ENCODE measurements around the gene RNF113B.

Gene RNF113B

DNA sequence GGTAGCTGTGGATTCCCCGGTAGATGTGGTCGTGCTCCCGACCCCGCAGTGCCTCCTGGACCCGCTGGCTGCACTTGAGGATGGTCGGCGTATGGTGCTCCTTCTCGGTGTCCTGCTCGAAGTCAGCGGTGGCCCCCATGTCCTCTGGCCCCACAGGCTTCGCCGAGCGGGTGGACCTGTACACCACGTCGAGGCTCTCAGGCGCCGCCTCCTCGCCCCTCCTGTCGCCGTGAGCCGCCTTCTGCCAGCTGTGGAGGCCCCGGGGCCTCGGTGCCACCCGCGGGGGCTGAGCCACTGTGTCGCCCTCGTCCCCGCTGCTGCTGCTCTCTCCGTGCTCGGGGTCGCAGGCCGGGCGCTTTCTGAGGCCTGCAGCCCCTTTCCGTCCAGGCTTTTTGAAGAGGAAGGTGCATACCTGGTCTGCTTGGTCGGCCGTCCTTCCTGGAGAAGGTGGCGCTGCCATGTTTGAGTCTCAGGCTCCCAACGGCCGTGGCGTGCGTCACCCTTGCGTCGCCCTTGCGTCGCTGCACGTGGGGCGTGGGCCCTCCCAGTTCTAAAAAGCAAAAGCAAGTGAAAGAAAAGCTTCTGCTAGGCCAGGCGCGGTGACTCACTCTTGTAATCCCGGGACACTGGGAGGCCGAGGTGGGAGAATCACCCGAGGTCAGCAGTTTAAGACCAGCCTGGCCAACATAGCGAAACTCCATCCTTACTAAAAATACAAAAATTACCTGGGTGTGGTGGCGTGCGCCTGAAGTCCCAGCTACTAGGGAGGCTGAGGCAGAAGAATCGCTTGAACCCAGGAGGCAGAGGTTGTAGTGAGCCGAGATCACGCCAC lies at the start of gene RNF113B:
Gene RNF113B, minus strand, starts transcription at position 493 of the 832 bp plus-strand sequence. Its CDS starts 33 bp downstream, at position 460.
- Mint-ChIP-seq H3K36me3 (ENCODE audit: insufficient read depth) (no peaks in the 10 kb centered on the region), H3K4me3 (no peak within 1 kb of the TSS)

DNA sequence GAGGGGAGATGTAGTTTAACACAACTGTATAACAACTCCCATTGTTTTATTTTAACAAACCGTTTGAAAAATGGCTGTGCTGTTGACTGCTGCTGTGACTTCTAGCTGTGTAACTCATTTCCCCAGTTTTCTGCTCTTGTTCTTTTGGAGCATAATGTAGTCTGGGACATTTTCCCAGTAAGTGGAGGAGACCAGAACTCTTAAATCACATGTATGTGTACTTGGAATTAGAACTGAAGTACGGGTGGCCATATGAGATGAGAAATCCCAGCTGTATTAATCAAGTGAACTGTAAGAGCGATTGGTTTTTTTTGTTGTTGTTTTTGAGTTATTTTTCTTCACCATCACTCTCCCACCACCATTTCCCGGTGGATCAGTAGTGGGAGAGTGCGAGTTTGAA lies 49.4 kb upstream of the RNF113B start:
- DNase-seq (ENCODE audit: low spot score in 2 of 2) (no peak), ATAC-seq (replicated peaks; ENCODE audit: extremely low read depth, poor library complexity, severe bottlenecking) (no peak)
- Mint-ChIP-seq H3K4me1 (no peaks in the 10 kb centered on the region), H3K9me3 (peaks cover 6% of the 10 kb centered on the region), H3K27ac (ENCODE audit: low read depth) (no peak overlapping the region), H3K36me3 (ENCODE audit: insufficient read depth) (no peaks in the 10 kb centered on the region), H3K27me3 (peaks cover 46% of the 10 kb centered on the region), H3K4me3 (no peak overlapping the region)

More for the DNA sequence above, at the start of gene RNF113B:
- Mint-ChIP-seq H3K27ac (ENCODE audit: low read depth) (no peak within 1 kb of the TSS), H3K4me1 (no peaks in the 10 kb centered on the region), H3K9me3 (no peaks in the 10 kb centered on the region), H3K27me3 (peaks cover 16% of the 10 kb centered on the region)
- no peak for DNase-seq (ENCODE audit: low spot score in 2 of 2)
- no peak for ATAC-seq (replicated peaks; ENCODE audit: extremely low read depth, poor library complexity, severe bottlenecking)

DNA sequence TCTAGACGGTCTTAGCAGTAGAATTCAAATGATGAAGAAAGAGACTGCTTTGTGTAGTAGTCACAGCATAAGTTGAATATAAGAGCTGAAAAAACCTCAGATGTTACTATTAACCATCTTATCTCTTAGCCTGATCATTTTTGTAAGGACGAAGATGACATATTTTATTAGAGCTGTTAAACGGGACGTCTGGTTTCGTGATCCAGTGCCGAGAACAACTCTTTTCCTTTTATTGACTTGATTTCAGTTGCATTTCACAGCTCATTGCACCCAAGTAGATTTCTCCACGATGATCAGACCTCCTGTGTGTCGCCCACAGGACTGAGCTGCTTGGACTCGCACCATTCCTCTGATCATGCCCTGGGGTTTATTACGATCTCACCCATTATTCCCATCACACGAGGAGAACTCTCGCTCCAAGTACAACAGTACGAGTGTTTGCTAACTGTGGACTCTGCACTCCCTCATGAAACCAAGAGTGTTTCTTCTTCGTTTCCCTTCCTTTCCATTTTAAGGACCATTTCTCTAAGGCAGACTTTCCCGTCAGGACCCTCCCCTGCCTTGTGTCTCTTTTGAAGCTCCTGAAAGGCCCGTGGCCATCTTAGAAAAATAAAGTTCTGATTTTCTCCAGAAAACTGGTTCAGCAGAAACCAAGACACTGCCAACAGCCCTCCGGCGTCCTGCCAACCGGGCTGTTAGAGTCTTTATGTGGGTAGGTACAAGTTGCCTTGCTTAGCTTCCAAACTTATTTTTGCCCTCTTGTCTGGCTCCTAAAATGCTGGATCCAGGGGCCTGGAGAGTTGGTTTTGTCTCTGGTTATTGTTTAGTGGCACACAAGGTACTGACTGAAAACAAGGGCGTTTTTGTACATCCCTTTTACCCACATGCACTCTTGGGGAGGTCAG lies 48.2 kb upstream of the RNF113B start:
- H3K27me3 Mint-ChIP-seq = peaks cover 39% of the 10 kb centered on the region
- ATAC-seq (replicated peaks; ENCODE audit: extremely low read depth, poor library complexity, severe bottlenecking) (no peak), DNase-seq (ENCODE audit: low spot score in 2 of 2) (no peak)
- no peaks in the 10 kb centered on the region for H3K36me3 Mint-ChIP-seq (ENCODE audit: insufficient read depth)
- H3K4me1 Mint-ChIP-seq = no peaks in the 10 kb centered on the region
- no peak overlapping the region for H3K27ac Mint-ChIP-seq (ENCODE audit: low read depth)
- no peaks in the 10 kb centered on the region for H3K9me3 Mint-ChIP-seq
- no peak overlapping the region for H3K4me3 Mint-ChIP-seq

DNA sequence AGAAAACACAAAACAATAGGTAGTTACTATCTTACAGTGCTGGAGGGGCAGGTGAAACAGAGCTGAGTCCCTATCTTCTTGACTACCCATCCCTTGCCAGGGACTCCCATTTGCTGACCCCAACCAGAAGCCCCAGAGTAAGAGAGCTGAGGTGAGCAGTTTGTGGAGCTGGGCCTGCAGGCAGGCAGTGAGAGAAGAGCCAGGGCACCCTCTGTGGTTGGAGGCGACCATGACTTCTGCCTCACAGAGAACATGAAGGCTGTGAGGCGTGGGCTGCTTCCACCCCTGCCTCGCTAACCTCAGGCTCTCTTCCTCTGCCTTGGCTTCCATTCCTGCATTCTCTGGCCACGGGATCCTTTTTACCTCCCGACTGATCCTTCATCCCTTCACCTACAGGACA lies 47.5 kb upstream of the RNF113B start:
- H3K4me3 Mint-ChIP-seq = no peak overlapping the region
- no peaks in the 10 kb centered on the region for H3K4me1 Mint-ChIP-seq
- H3K27me3 Mint-ChIP-seq = peaks cover 37% of the 10 kb centered on the region
- no peaks in the 10 kb centered on the region for H3K9me3 Mint-ChIP-seq
- DNase-seq (ENCODE audit: low spot score in 2 of 2) (no peak), ATAC-seq (replicated peaks; ENCODE audit: extremely low read depth, poor library complexity, severe bottlenecking) (no peak)
- H3K27ac Mint-ChIP-seq (ENCODE audit: low read depth) = no peak overlapping the region
- H3K36me3 Mint-ChIP-seq (ENCODE audit: insufficient read depth) = no peaks in the 10 kb centered on the region

DNA sequence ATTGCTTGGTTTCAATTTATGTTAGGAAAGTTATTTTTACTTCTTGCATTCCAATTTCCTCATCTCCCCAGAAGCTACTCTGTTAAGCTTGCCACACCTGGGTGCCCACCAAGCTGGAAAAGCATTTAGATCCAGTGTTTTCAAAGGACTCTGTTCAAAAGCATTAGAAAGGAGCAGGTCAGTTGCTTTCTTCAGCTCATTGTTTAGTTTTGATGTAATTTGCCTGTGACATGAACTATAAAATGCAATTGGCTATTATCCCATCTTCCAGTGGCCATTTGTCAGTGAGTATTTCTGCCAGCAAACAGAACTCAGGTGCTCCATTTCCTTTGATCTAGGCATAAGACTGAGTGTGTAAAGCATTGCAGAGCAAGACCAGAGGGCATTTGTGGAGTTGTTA lies 46.7 kb upstream of the RNF113B start:
- DNase-seq (ENCODE audit: low spot score in 2 of 2) = no peak
- H3K9me3 Mint-ChIP-seq = no peaks in the 10 kb centered on the region
- no peak overlapping the region for H3K27ac Mint-ChIP-seq (ENCODE audit: low read depth)
- H3K4me3 Mint-ChIP-seq = no peak overlapping the region
- H3K27me3 Mint-ChIP-seq = peaks cover 38% of the 10 kb centered on the region
- no peak for ATAC-seq (replicated peaks; ENCODE audit: extremely low read depth, poor library complexity, severe bottlenecking)
- no peaks in the 10 kb centered on the region for H3K4me1 Mint-ChIP-seq
- H3K36me3 Mint-ChIP-seq (ENCODE audit: insufficient read depth) = no peaks in the 10 kb centered on the region

DNA sequence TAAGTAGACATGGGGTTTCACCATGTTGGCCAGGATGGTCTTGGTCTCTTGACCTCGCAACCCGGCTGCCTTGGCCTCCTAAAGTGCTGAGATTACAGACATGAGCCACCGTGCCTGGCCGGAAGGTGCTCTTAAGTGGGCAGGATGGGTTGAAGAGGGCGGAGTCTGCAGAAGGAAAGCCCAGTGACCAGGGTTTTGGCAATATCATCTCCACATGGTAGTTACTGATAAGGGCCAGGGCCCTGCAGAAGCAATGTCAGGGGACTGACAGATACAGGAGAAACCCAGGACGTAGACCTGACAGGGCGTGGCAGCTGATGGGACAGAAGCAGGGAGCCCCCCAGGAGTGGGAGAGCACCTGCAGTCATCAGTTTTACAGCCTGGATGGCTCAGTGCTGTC lies 45.7 kb upstream of the RNF113B start:
- Mint-ChIP-seq H3K4me1 (no peaks in the 10 kb centered on the region), H3K27me3 (peaks cover 44% of the 10 kb centered on the region), H3K36me3 (ENCODE audit: insufficient read depth) (no peaks in the 10 kb centered on the region), H3K27ac (ENCODE audit: low read depth) (no peak overlapping the region), H3K9me3 (no peaks in the 10 kb centered on the region), H3K4me3 (no peak overlapping the region)
- DNase-seq (ENCODE audit: low spot score in 2 of 2) (no peak), ATAC-seq (replicated peaks; ENCODE audit: extremely low read depth, poor library complexity, severe bottlenecking) (no peak)

DNA sequence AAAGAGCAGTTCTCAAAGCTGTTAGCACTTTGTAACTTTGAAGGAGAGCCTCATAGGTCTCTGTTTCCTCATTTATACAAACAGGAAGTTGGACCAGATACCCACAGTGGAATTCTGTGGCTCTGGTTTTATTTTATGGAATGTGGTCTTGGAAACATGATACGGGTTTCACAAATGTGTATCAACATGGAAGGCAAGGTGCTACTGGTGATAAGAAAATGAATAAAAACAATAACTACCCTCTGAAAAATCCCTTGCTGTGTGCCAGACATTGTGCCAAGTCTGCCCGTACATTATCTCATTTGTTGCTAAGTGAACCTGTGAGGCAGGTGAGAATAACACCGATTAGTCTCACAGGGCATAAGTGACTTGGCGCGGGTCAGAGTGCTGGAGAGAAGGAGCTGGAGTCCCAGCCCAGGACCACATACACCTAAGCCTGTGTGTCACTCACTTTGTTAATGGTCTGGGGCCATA lies 45.0 kb upstream of the RNF113B start:
- H3K4me3 Mint-ChIP-seq = no peak overlapping the region
- H3K27me3 Mint-ChIP-seq = peaks cover 37% of the 10 kb centered on the region
- H3K4me1 Mint-ChIP-seq = no peaks in the 10 kb centered on the region
- no peaks in the 10 kb centered on the region for H3K9me3 Mint-ChIP-seq
- DNase-seq (ENCODE audit: low spot score in 2 of 2) (no peak), ATAC-seq (replicated peaks; ENCODE audit: extremely low read depth, poor library complexity, severe bottlenecking) (no peak)
- H3K36me3 Mint-ChIP-seq (ENCODE audit: insufficient read depth) = no peaks in the 10 kb centered on the region
- no peak overlapping the region for H3K27ac Mint-ChIP-seq (ENCODE audit: low read depth)

DNA sequence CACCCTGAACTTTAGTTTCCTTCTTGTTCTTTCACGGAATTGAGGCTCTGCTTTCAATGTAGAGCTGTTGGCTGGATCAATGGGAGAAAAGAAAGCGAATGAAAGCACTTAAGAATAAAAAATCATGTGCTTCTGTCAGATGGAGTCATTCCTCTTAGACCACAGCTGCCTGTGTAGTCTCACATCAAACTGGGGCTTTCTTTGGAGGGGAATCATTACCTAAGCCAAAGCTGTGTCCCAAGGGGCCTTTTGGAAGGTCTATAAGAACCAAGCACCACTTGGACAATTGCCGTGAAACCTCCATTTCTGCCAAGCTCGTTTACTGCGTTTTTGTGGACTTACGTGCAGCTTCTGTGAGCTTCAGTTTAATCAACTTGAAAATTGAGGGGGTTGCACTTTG lies 44.2 kb upstream of the RNF113B start:
- Mint-ChIP-seq H3K27ac (ENCODE audit: low read depth) (no peak overlapping the region), H3K9me3 (no peaks in the 10 kb centered on the region), H3K36me3 (ENCODE audit: insufficient read depth) (no peaks in the 10 kb centered on the region), H3K4me3 (no peak overlapping the region), H3K4me1 (no peaks in the 10 kb centered on the region), H3K27me3 (peaks cover 28% of the 10 kb centered on the region)
- DNase-seq (ENCODE audit: low spot score in 2 of 2) = no peak
- ATAC-seq (replicated peaks; ENCODE audit: extremely low read depth, poor library complexity, severe bottlenecking) = no peak

DNA sequence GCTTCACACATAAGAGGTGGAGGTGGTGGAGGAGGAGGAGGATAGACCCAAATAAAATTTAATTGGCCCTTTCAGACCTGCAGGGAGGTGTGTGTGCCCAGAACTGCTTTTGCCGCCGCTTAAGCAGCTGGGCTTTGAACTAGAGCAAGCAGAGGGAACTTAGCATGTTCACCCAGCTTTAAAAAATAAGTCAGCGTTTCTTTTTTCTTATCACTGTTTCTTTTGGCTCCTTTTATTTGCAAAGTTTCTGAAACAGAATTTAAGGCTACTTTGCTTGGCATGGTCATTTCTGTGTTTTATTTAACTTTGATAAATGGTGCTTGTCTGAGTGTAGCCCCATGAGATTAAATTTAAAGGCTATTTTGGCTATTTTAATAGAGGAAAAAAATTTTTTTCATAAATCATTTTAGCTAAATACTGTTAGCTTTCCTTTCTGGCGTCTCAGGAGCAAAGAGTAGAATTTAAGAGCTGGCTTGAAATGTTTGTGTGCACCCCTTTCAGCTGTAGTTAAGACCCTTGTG lies 43.3 kb upstream of the RNF113B start:
- H3K27ac Mint-ChIP-seq (ENCODE audit: low read depth) = no peak overlapping the region
- ATAC-seq (replicated peaks; ENCODE audit: extremely low read depth, poor library complexity, severe bottlenecking) = no peak

DNA sequence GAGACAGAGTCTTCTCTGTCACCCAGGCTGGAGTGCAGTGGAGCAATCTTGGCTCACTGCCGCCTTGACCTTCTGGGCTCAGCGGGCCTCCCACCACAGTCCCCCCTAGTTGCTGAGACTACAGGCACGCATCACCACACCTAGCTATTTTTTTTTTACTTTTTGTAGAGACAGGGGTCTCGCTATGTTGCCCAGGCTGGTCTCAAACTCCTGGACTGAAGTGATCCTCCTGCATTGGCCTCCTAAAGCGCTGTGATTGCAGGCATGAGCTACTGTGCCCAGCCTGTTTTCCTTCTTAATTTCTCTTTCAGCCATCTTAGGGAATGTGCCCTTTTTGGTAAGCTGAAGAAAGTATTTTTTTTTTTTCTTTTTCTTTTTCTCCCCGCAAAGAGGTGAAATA lies 42.6 kb upstream of the RNF113B start:
- Mint-ChIP-seq H3K9me3 (no peaks in the 10 kb centered on the region), H3K27ac (ENCODE audit: low read depth) (no peak overlapping the region), H3K4me3 (no peak overlapping the region), H3K4me1 (no peaks in the 10 kb centered on the region), H3K36me3 (ENCODE audit: insufficient read depth) (no peaks in the 10 kb centered on the region), H3K27me3 (peaks cover 12% of the 10 kb centered on the region)
- no peak for ATAC-seq (replicated peaks; ENCODE audit: extremely low read depth, poor library complexity, severe bottlenecking)
- DNase-seq (ENCODE audit: low spot score in 2 of 2) = no peak

More for the DNA sequence above, 43.3 kb upstream of the RNF113B start:
- Mint-ChIP-seq H3K4me1 (no peaks in the 10 kb centered on the region), H3K4me3 (no peak overlapping the region), H3K27me3 (peaks cover 19% of the 10 kb centered on the region), H3K9me3 (no peaks in the 10 kb centered on the region), H3K36me3 (ENCODE audit: insufficient read depth) (no peaks in the 10 kb centered on the region)
- DNase-seq (ENCODE audit: low spot score in 2 of 2) = no peak

DNA sequence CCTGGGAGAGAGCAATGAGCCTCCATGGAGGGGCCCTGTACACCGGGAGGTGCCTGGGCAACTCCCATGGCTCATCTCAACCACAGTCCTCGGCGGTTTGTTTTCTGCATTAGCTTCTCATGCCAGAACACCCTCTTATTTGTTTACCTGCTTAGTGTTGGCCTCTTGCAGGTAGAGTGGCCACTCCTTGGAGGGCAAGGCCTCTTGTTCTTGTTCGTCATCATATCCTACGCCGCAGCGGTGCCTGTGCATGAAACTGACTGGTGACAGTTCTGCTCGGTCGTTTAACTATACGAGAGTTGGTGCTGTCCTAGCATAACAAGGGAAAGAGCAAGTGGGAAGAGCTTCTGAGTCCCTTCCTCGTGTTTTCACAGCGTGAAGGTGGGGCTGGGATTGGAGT lies 40.5 kb upstream of the RNF113B start:
- H3K4me3 Mint-ChIP-seq = no peak overlapping the region
- H3K9me3 Mint-ChIP-seq = no peaks in the 10 kb centered on the region
- peaks cover 8% of the 10 kb centered on the region for H3K27me3 Mint-ChIP-seq
- no peak for DNase-seq (ENCODE audit: low spot score in 2 of 2)
- no peak overlapping the region for H3K27ac Mint-ChIP-seq (ENCODE audit: low read depth)
- H3K4me1 Mint-ChIP-seq = no peaks in the 10 kb centered on the region
- no peak for ATAC-seq (replicated peaks; ENCODE audit: extremely low read depth, poor library complexity, severe bottlenecking)
- H3K36me3 Mint-ChIP-seq (ENCODE audit: insufficient read depth) = no peaks in the 10 kb centered on the region

DNA sequence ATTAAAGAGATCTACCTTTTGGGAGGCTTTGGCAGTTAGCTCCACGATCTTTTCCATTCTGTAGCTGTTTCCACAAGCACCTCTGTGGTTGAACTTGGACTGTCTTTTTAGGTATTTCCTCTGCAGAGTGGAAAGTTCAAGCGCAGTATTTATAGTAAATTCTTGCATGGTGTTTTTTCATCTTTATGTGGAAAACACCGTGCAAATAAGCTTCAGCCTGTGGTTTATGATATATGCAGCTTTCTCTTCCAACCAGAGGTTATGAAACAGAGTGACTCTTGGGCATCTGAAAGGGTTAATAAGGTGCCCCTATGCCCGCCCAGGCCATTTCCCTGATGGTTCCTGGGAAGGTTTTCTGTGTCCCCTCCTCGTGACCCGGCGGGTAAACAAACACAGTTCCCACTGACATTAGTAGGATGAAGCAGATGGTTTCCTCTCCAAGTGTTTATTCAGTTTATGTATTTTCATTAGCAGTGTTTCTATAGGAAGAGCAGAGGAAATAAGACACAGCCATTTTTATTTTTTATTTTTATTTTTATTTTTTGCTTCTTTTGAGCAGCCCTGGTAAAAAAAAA lies 39.7 kb upstream of the RNF113B start:
- ATAC-seq (replicated peaks; ENCODE audit: extremely low read depth, poor library complexity, severe bottlenecking) (no peak), DNase-seq (ENCODE audit: low spot score in 2 of 2) (no peak)
- no peaks in the 10 kb centered on the region for H3K36me3 Mint-ChIP-seq (ENCODE audit: insufficient read depth)
- no peak overlapping the region for H3K4me3 Mint-ChIP-seq
- H3K9me3 Mint-ChIP-seq = no peaks in the 10 kb centered on the region
- H3K27ac Mint-ChIP-seq (ENCODE audit: low read depth) = no peak overlapping the region
- H3K4me1 Mint-ChIP-seq = no peaks in the 10 kb centered on the region
- peaks cover 8% of the 10 kb centered on the region for H3K27me3 Mint-ChIP-seq
